Measurements from ENCODE around the gene TMEM63B. TPM values are rescaled to one million over a fixed set of nuclear protein-coding genes. Genes with fewer than 3 reads are reported as not detected.
"Not testable (repeated sequence)": the region's sequence is repeated elsewhere in the genome, so short reads cannot be mapped to it uniquely, and the experiment has no call there.

TMEM63B gene
- total RNA-seq, 1 donor from 2014 or later, result 33.4 TPM

DNA sequence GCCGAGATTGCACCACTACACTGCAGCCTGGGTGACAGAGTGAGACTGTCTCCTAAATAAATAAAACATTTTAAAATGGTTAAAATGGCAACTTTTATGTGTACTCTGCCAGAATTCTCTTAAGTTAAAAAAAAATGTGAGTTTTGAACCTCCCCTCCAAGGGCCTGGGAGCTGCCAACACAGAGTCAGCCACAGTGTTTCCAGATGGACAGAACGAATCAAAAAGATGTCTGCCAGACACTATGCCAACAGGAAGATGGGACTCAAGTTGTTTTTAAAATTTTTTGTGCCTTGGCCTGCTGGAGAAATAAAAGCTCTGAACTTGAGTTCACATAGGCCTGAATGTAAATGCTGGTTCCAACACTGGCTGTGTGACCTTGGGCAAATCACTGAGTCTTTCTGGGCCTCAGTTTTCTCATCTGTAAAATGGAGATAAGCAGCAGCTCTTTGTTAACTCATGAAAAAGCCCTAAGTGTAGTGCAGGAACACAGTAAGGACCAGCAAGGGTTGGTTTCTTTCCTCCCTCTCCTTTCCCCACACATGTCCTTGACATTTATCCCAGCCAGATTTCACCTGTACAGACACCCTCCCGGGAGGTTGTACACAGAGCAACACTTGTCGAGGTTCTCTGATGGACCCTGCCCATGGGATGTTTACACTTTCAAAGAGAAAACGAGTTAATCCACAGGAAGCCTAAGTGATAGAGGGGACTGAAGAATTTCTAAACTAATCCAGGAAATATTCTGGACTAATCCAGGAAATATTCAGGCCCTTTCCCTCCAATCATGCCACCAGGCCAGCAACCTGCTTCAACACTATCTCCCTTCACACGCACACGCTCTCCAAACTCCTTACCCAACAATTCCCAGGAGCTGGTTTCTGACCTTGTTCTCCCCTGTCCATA, 35.1 kb upstream of the TMEM63B start:
- TF ChIP-seq, protein P1, sequence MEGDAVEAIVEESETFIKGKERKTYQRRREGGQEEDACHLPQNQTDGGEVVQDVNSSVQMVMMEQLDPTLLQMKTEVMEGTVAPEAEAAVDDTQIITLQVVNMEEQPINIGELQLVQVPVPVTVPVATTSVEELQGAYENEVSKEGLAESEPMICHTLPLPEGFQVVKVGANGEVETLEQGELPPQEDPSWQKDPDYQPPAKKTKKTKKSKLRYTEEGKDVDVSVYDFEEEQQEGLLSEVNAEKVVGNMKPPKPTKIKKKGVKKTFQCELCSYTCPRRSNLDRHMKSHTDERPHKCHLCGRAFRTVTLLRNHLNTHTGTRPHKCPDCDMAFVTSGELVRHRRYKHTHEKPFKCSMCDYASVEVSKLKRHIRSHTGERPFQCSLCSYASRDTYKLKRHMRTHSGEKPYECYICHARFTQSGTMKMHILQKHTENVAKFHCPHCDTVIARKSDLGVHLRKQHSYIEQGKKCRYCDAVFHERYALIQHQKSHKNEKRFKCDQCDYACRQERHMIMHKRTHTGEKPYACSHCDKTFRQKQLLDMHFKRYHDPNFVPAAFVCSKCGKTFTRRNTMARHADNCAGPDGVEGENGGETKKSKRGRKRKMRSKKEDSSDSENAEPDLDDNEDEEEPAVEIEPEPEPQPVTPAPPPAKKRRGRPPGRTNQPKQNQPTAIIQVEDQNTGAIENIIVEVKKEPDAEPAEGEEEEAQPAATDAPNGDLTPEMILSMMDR (IDR thresholded peaks at IDR 0.05; ENCODE audit: unreplicated experiment), result no peak
- peaks cover 4% of the 10 kb centered on the region for H3K36me3 Mint-ChIP-seq (ENCODE audit: low read depth, unreplicated experiment)
- H3K27me3 Mint-ChIP-seq (ENCODE audit: unreplicated experiment), result peaks cover 10% of the 10 kb centered on the region
- DNase-seq (ENCODE audit: low spot score), result no peak
- H3K27ac Mint-ChIP-seq (ENCODE audit: unreplicated experiment), result no peak overlapping the region
- H3K4me1 Mint-ChIP-seq (ENCODE audit: unreplicated experiment), result peaks cover 2% of the 10 kb centered on the region
- H3K4me3 Mint-ChIP-seq (ENCODE audit: unreplicated experiment), result peak overlapping the region; percentile 30
- H3K9me3 Mint-ChIP-seq (ENCODE audit: unreplicated experiment), result no peaks in the 10 kb centered on the region

DNA sequence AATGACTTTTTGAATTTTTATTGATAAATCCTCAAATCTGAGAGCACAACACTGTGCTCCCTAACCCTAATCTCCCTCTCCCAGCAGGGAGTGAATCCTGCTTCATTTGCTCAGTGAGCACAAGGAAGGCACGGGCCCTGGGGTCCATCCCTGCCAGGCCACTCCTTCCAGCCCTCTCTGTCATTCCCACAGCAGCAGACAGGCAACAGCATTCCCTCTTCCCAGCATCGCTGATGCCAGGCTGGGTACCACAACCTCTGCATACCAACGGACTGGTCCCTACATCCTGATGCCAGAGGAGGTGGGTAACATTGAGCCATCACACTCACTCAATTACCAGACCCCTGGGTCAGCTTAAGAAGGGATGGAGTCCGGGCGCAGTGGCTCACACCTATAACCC, 34.3 kb upstream of the TMEM63B start:
- peaks cover 12% of the 10 kb centered on the region for H3K27me3 Mint-ChIP-seq (ENCODE audit: unreplicated experiment)
- H3K27ac Mint-ChIP-seq (ENCODE audit: unreplicated experiment), result no peak overlapping the region
- H3K4me3 Mint-ChIP-seq (ENCODE audit: unreplicated experiment), result no peak overlapping the region
- no peaks in the 10 kb centered on the region for H3K9me3 Mint-ChIP-seq (ENCODE audit: unreplicated experiment)
- H3K4me1 Mint-ChIP-seq (ENCODE audit: unreplicated experiment), result peaks cover 7% of the 10 kb centered on the region
- H3K36me3 Mint-ChIP-seq (ENCODE audit: low read depth, unreplicated experiment), result peaks cover 4% of the 10 kb centered on the region
- TF ChIP-seq, protein P1 (IDR thresholded peaks at IDR 0.05; ENCODE audit: unreplicated experiment), result no peak
- no peak for DNase-seq (ENCODE audit: low spot score)

DNA sequence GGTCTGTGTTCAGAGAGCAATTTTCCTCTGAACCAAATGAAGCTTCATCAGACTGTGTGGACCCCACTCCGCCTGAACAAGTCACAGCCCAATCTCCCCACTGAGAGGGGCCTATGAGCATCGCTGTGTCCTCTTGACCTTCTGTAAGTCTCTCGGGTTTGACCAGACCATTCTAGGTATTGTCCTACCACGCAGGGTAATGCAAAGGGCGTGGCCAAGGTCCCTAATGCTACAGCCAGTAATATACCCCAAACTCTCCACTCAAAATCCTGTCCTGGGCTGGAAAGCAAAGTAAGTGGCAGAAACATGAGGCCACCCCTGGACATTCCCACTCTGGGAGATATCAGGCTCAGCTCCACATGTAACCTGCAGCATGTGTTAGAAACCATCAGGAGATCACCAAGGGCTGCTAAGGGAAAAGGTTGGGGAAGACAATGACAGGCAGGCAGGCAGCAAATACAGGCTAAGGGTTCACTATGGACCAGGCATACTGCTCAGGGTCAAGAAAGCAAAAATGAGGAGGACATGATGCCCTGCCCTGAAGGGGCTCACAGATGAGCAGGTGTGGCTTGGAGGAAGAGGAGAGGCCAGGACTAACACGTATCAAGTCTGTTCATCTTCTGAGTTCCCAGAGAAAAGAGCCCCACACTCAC, 33.5 kb upstream of the TMEM63B start:
- TF ChIP-seq, protein P1 (IDR thresholded peaks at IDR 0.05; ENCODE audit: unreplicated experiment), result no peak
- Mint-ChIP-seq H3K4me3 (ENCODE audit: unreplicated experiment) (no peak overlapping the region), H3K4me1 (ENCODE audit: unreplicated experiment) (peaks cover 7% of the 10 kb centered on the region), H3K27me3 (ENCODE audit: unreplicated experiment) (peaks cover 12% of the 10 kb centered on the region), H3K36me3 (ENCODE audit: low read depth, unreplicated experiment) (peaks cover 4% of the 10 kb centered on the region), H3K27ac (ENCODE audit: unreplicated experiment) (no peak overlapping the region), H3K9me3 (ENCODE audit: unreplicated experiment) (no peaks in the 10 kb centered on the region)
- no peak for DNase-seq (ENCODE audit: low spot score)

DNA sequence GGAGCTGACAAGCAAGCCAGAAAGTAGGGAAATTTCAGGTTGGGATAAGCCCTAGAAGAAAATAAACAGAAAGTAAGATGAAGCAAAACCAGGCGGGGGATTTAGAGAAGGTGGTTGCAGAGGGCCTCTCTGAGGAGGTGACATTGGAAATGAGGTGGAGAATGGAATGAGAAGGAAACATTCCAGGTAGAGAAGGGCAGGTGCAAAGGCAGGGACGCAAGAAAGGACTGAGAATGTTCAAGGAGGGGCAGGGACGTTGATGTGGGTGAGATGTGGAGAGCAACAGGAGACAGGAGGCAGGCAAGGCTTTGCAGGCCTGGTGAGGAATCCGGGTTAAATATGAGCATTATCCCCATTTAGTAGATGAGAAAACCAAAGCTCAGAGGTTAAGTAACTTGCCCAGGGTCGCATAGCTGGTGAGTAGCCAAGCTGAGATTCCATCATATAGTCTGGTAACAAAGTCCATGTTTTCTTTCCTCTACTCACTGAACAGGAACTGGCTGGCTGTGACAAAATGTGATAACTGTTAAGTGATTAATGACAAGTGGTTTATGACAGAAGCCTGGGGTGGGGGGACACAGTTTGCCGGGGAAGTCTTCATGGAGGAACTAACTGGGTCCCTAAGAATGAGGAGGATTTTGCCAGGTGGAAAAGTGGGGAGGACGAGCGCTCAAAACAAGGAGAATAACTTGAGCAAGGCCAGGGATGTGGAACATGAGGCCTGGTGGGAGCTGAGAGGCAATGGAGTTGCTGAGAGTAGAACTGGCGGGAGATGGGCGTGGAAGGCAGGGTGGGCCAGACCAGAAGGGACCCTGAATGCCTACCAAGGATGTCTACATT, 32.7 kb upstream of the TMEM63B start:
- Mint-ChIP-seq H3K27me3 (ENCODE audit: unreplicated experiment) (peaks cover 12% of the 10 kb centered on the region), H3K36me3 (ENCODE audit: low read depth, unreplicated experiment) (peaks cover 4% of the 10 kb centered on the region), H3K9me3 (ENCODE audit: unreplicated experiment) (no peaks in the 10 kb centered on the region), H3K27ac (ENCODE audit: unreplicated experiment) (no peak overlapping the region), H3K4me3 (ENCODE audit: unreplicated experiment) (no peak overlapping the region), H3K4me1 (ENCODE audit: unreplicated experiment) (peaks cover 7% of the 10 kb centered on the region)
- TF ChIP-seq, protein P1 (IDR thresholded peaks at IDR 0.05; ENCODE audit: unreplicated experiment), result no peak
- no peak for DNase-seq (ENCODE audit: low spot score)

DNA sequence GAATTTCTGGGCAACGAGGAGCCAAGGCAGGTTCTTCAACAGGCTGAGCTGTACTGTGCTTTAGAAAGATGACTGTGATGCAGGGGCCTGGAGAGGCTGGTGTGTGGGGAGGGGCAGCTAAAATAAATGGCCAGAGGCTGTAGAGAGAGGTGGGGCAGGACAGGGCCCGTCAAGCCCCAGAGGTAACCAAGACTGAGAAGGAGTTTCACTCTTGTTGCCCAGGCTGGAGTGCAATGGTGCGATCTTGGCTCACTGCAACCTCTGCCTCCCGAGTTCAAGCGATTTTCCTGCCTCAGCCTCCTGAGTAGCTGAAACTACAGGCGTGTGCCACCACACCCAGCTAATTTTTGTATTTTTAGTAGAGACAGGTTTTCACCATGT, 32.1 kb upstream of the TMEM63B start:
- H3K36me3 Mint-ChIP-seq (ENCODE audit: low read depth, unreplicated experiment); H3K9me3 Mint-ChIP-seq (ENCODE audit: unreplicated experiment); H3K27ac Mint-ChIP-seq (ENCODE audit: unreplicated experiment); H3K4me3 Mint-ChIP-seq (ENCODE audit: unreplicated experiment); H3K4me1 Mint-ChIP-seq (ENCODE audit: unreplicated experiment); DNase-seq (ENCODE audit: low spot score): not testable (repeated sequence)
- peaks cover 12% of the 10 kb centered on the region for H3K27me3 Mint-ChIP-seq (ENCODE audit: unreplicated experiment)
